ENCODE measurements around the gene MAPK6.

GRCh38 chr15:52019394-52020220 is 588 bp downstream of the MAPK6 start:
- TF ChIP-seq ZNF609 (CRISPR knock-in tag; IDR thresholded peaks at IDR 0.05; ENCODE audit: borderline replicate concordance) (no peak), TRIM25 (IDR thresholded peaks at IDR 0.05; ENCODE audit: borderline replicate concordance) (no peak), ZNF766 (CRISPR knock-in tag; conservative IDR thresholded peaks at IDR 0.05) (no peak)

Data from K562 (cell line).